ENCODE results near the gene SLC19A1.
"Not testable (repeated sequence)": the region's sequence is repeated elsewhere in the genome, so short reads cannot be mapped to it uniquely, and the experiment has no call there.

Gene SLC19A1

DNA sequence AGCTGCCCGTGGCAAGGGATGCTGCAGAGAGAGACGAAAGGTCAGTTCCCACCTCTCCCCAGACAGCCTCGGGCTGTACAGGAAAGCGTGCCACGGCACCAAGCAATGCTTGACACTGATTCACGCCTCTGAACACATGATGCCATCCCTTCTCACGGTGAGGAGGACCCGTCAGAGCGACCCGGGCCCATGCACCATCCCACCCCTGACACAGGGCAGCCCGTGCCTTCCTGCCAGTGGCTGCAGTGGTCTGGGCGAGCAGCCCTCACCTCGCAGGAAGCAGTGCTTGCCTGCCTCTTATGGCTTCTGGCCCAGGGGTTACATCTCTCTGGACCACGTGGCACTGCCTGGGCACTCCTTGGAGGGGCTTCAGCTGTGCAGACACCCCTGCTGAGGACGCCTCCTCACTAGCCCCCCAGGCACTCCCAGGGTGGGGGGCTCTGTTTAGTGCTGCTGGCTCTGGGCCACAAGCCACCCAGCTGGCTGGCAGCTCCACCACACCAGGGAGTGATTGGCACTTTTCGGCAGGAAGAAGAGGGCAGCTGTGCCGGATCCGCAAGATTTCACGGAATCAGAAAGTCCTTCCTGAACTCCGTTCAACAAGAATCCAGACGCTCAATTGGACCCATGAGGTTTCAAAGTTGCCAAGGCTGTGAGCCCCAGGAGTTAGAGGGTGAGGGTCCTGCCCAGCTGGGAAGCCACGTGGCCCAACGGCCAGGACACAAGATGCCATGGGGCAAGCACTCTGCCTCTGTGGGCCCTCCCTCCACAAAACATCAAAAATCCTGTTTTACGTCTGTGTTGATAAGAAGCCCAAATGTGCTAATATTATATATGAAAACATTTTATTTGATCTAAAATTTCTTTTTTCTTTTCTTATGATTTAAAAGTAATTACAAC lies 34.8 kb upstream of the SLC19A1 start:
- no peak for DNase-seq

- no peak for DNase-seq
These were observed 34.0 kb upstream of the SLC19A1 start for GRCh38 chr21:45575993-45576837.

- no peak for DNase-seq
These were observed 33.2 kb upstream of the SLC19A1 start for GRCh38 chr21:45575304-45575992.

- DNase-seq: no peak
These were observed 32.5 kb upstream of the SLC19A1 start for GRCh38 chr21:45574691-45575090.

GRCh38 chr21:45574081-45574501 lies 31.9 kb upstream of the SLC19A1 start:
- no peak for DNase-seq

DNA sequence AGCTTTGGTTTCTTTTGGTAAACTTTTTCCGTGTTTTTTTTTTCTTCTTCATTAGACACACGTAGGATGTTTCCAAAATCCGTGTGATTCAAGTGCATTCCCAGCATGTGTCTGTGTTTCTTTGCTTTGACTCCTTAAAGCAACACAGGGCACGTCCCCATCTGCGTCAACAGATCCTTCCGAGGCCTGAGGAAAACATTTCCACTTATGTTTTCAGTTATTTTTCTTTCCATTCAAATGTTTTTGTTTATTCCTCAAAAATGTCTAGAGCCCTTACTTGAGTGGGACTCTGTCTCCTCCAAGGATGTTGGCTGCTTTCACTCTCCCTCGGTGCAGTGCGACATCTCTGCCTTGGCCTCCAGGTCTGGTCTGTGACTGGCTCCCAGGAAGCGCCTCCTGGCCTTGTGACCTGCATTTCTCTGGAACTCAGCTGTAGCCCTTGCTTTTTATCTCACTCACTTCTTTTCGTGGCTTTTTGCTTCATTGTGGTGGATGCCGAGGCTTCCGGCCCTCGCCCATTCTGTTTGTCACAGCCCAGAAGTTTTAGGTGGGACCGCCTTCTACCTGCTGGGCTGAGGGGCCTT lies 31.3 kb upstream of the SLC19A1 start:
- DNase-seq: no peak

- no peak for DNase-seq
These were observed 30.7 kb upstream of the SLC19A1 start for GRCh38 chr21:45572783-45573451.

- DNase-seq: no peak
These were observed 30.0 kb upstream of the SLC19A1 start for GRCh38 chr21:45572231-45572630.

- no peak for DNase-seq
These were observed 29.4 kb upstream of the SLC19A1 start for GRCh38 chr21:45571641-45572040.

- no peak for DNase-seq
These were observed 28.8 kb upstream of the SLC19A1 start for GRCh38 chr21:45570826-45571601.

DNA sequence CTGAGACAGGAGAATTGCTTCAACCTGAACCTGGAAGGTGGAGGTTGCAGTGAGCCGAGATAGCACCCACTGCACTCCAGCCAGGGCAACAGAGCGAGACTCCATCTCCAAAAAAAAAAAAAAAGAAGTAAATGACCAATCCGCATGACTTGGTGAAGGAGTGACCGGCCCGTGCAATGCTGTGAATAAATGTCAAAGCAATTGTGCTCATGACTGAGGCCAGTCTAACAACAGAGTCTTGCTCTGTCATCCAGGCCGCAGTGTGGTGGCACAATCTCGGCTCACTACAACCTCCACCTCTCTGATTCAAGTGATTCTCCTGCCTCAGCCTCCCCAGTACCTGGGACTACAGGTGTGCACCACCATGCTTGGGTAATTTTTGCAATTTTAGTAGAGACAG lies 27.8 kb upstream of the SLC19A1 start:
- no peak for DNase-seq

GRCh38 chr21:45568383-45568782 lies 26.1 kb upstream of the SLC19A1 start:
- no peak for DNase-seq

- DNase-seq: not testable (repeated sequence)
These were observed 21.9 kb upstream of the SLC19A1 start for GRCh38 chr21:45564137-45564536.

DNA sequence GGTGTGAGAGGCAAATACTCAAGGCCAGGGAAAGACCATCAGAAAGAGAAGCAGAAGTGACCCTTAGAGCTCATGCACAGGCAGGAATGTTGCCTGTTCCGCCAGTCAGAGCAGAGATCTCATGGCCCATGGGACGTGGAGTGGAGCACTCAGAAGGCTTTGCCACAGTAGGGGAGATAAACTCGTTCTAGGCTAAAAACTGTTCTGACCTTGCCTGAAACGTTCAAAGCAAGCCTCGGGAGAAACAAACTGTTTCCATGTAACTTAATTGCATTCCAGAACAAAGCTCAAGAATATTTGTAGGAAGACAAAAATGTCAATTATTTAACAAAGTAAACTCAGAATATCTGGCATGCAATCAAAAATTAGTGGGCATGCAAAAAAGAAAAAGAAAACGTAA lies 20.7 kb upstream of the SLC19A1 start:
- DNase-seq: no peak

DNA sequence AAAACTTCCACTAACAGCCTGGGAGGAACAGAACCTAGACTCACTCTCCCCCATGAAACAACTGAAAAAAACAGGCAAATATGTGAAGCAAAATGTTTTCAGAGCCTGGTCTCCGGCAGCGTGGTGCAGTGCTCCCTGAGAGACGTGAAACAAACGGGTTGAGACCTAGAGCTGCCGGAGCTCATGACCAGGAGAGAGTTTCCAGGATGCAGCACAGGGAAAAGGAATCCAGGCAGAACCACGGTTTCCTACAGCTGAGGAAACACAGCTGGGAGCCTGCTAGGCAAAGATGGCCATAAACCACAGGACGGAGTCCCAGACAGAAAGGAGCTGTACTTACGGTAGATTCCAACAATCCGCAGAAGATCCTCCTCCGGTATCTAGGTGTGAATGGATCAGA lies 20.2 kb upstream of the SLC19A1 start:
- DNase-seq: no peak

GRCh38 chr21:45561241-45561640 lies 19.0 kb upstream of the SLC19A1 start:
- not testable (repeated sequence) for DNase-seq

- no peak for DNase-seq
These were observed 18.1 kb upstream of the SLC19A1 start for GRCh38 chr21:45560106-45561021.

- no peak for DNase-seq
These were observed 17.2 kb upstream of the SLC19A1 start for GRCh38 chr21:45559216-45560105.
